HG02571 (cell line): ENCODE data around the gene ARHGEF9.
"Not testable (repeated sequence)": the region's sequence is repeated elsewhere in the genome, so short reads cannot be mapped to it uniquely, and the experiment has no call there.

ENCODE experiments used
- ATAC-seq: cut with Tn5 transposase; IDR thresholded peaks from one replicate; pipeline ENCODE4 v1.9.1; 2021; ENCODE audit warnings: mild to moderate bottlenecking, moderate library complexity; ENCODE audit not compliant: unreplicated experiment

ARHGEF9 gene

GRCh38 chrX:63784902-63785707 lies at the start of gene ARHGEF9:
Gene ARHGEF9, minus strand, starts transcription at chrX:63785214. Its CDS starts 69 bp downstream, at chrX:63785145.
- no peak for ATAC-seq

GRCh38 chrX:63825446-63825845 lies 40.4 kb upstream of the ARHGEF9 start:
- not testable (repeated sequence) for ATAC-seq

GRCh38 chrX:63818156-63818555 lies 33.1 kb upstream of the ARHGEF9 start:
- ATAC-seq, result no peak

GRCh38 chrX:63817696-63818095 lies 32.7 kb upstream of the ARHGEF9 start:
- no peak for ATAC-seq

- ATAC-seq, result no peak
Measured at GRCh38 chrX:63812823-63813222, 27.8 kb upstream of the ARHGEF9 start.

- no peak for ATAC-seq
Measured at GRCh38 chrX:63810746-63811145, 25.7 kb upstream of the ARHGEF9 start.

- ATAC-seq, result no peak
Measured at GRCh38 chrX:63809173-63809572, 24.2 kb upstream of the ARHGEF9 start.

GRCh38 chrX:63795406-63795805 lies 10.4 kb upstream of the ARHGEF9 start:
- not testable (repeated sequence) for ATAC-seq

- ATAC-seq, result no peak
Measured at GRCh38 chrX:63785708-63786040, 660 bp upstream of the ARHGEF9 start.

GRCh38 chrX:63784346-63784901 lies 590 bp downstream of the ARHGEF9 start:
- ATAC-seq, result no peak

- no peak for ATAC-seq
Measured at GRCh38 chrX:63782515-63782914, 2.5 kb downstream of the ARHGEF9 start.

GRCh38 chrX:63768760-63769159 lies 16.3 kb downstream of the ARHGEF9 start:
- no peak for ATAC-seq

GRCh38 chrX:63765712-63766111 lies 19.3 kb downstream of the ARHGEF9 start:
- no peak for ATAC-seq

- no peak for ATAC-seq
Measured at GRCh38 chrX:63764946-63765345, 20.1 kb downstream of the ARHGEF9 start.

- ATAC-seq, result peak; percentile 71
Measured at GRCh38 chrX:63761639-63762038, 23.4 kb downstream of the ARHGEF9 start.

GRCh38 chrX:63758011-63758410 lies 27.0 kb downstream of the ARHGEF9 start:
- no peak for ATAC-seq

GRCh38 chrX:63755892-63756291 lies 29.1 kb downstream of the ARHGEF9 start:
- ATAC-seq, result no peak

- peak; percentile 95 for ATAC-seq
Measured at GRCh38 chrX:63754860-63755579, 30.0 kb downstream of the ARHGEF9 start.

GRCh38 chrX:63754136-63754859 lies 30.7 kb downstream of the ARHGEF9 start:
- ATAC-seq, result peak; percentile 37

- ATAC-seq, result no peak
Measured at GRCh38 chrX:63751481-63751880, 33.5 kb downstream of the ARHGEF9 start.

GRCh38 chrX:63750811-63751210 lies 34.2 kb downstream of the ARHGEF9 start:
- no peak for ATAC-seq
